ENCODE measurements around the gene CERS6.

CERS6 gene

GRCh38 chr2:168521053-168521741 is 65.1 kb downstream of the CERS6 start:
- TF ChIP-seq GATA3 (IDR thresholded peaks at IDR 0.05; ENCODE audit: low read depth, low read length) (peak; percentile 52; the same call in 1 of the 2 replicates), GATA2 (IDR thresholded peaks at IDR 0.05; ENCODE audit: low read depth, low read length) (peak; percentile 84)

DNA sequence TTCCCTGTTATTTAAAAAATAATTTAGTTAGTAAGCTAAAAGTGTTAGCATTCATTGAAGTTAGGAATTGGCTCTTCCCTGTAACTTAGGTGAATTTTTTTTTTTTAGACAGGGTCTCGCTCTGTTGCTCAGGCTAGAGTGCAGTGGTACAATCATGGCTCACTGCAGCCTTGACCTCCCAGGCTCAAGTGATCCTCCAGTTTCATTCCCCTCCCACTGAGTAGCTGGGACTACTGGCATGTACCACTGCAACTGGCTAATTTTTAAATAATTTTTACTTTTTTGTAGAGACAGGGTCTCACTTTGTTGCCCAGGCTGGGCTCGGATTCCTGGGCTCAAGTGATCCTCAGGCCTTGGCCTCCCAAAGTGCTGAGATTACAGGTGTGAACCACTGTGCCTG is 66.4 kb downstream of the CERS6 start:
- TF ChIP-seq GATA2 (IDR thresholded peaks at IDR 0.05; ENCODE audit: low read depth, low read length) = no peak
- no peak for TF ChIP-seq GATA3 (IDR thresholded peaks at IDR 0.05; ENCODE audit: low read depth, low read length)

GRCh38 chr2:168524005-168524404 is 67.9 kb downstream of the CERS6 start:
- TF ChIP-seq GATA2 (IDR thresholded peaks at IDR 0.05; ENCODE audit: low read depth, low read length) = no peak
- no peak for TF ChIP-seq GATA3 (IDR thresholded peaks at IDR 0.05; ENCODE audit: low read depth, low read length)

- TF ChIP-seq GATA2 (IDR thresholded peaks at IDR 0.05; ENCODE audit: low read depth, low read length) = no peak
- no peak for TF ChIP-seq GATA3 (IDR thresholded peaks at IDR 0.05; ENCODE audit: low read depth, low read length)
These were observed 68.9 kb downstream of the CERS6 start for GRCh38 chr2:168525020-168525419.

GRCh38 chr2:168525716-168526446 is 69.8 kb downstream of the CERS6 start:
- TF ChIP-seq GATA3 (IDR thresholded peaks at IDR 0.05; ENCODE audit: low read depth, low read length) (no peak), GATA2 (IDR thresholded peaks at IDR 0.05; ENCODE audit: low read depth, low read length) (no peak)

- no peak for TF ChIP-seq GATA2 (IDR thresholded peaks at IDR 0.05; ENCODE audit: low read depth, low read length)
- no peak for TF ChIP-seq GATA3 (IDR thresholded peaks at IDR 0.05; ENCODE audit: low read depth, low read length)
These were observed 70.6 kb downstream of the CERS6 start for GRCh38 chr2:168526641-168527040.

DNA sequence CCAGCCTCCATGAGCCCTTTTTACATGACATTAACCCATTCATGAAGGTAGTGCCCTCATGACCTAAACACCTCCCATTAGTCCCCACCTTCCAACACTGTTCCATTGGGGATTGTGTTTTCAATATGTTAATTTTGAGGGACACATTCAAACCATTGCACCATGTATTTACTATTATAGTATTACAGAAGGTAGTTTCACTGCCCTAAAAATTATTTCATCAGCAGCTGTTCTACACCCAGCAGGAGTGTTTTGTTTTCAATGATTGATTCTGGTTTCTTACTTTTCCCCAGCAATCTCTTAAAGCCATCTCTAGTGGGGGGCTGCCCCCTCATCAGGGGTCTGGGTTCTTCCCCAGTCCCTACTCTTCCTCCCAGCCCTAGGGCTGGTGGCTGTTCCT is 71.9 kb downstream of the CERS6 start:
- TF ChIP-seq GATA3 (IDR thresholded peaks at IDR 0.05; ENCODE audit: low read depth, low read length) (no peak), GATA2 (IDR thresholded peaks at IDR 0.05; ENCODE audit: low read depth, low read length) (no peak)

GRCh38 chr2:168528469-168528868 is 72.4 kb downstream of the CERS6 start:
- TF ChIP-seq GATA2 (IDR thresholded peaks at IDR 0.05; ENCODE audit: low read depth, low read length) (no peak), GATA3 (IDR thresholded peaks at IDR 0.05; ENCODE audit: low read depth, low read length) (no peak)

DNA sequence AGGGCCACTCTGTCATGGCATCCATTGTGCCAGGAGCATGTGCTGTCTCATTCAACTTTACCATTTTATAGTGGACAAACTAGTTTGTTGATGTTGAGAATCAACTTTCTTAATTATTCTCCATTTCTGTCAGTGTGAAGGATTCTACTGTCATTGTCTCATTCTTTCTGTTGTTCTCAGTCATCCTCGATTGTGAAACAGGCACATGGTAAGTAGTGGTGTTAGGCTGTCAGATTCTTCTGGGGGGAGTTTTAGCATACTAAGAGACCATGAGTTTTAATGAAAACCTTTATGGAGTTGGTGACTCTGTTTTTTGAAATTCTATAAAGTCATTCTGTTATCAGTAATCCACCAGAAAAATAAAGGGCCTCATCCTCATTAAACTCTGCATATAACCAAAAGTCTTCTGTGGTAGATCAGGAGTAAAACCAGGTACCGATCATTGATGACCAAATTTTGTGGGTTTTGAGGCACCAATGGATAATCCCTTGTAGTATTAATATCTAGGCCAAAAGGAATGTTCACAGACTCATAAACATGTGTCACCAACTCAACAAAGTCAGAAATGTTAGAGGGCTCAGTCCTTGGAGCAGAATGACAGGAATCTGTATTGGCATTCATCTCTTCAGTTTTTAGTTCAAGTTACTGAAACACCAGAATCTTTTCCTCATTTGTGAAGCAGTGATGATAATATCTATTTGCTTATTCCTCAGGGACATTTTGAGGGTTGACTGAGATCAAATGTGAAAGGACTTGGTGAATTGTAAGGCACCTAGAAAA is 73.2 kb downstream of the CERS6 start:
- no peak for TF ChIP-seq GATA3 (IDR thresholded peaks at IDR 0.05; ENCODE audit: low read depth, low read length)
- no peak for TF ChIP-seq GATA2 (IDR thresholded peaks at IDR 0.05; ENCODE audit: low read depth, low read length)

DNA sequence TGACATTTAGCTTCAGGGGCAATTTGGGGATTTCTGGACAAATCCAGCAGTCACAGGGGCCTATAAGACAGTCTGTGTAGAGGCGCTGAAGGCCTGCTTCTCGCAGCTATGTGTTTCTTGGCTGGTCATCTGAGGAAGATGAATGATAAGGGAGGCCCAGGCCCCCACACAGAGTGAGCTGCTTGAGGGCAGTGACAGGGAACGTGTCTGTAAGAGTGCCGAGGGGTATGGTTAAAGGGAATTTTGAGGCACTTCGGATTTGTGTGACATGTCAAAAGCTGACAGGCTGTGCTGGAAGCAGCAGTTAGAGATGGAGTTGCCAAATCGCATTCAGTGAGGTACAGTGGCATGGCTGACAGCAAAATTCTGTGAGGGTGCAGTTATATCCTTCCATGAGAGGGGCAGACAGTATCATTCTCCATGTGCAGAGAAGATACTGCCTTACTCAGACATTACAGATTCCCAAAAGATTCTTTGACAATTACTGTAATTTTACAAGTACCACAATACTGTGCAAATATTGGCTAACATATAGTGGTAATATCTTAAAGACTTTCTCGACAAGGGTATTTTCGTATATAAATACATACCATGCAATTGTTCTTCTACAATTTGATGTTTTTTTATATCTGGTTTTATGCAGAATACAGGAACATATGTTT is 74.0 kb downstream of the CERS6 start:
- no peak for TF ChIP-seq GATA3 (IDR thresholded peaks at IDR 0.05; ENCODE audit: low read depth, low read length)
- peak; percentile 23; the same call in 1 of the 2 replicates for TF ChIP-seq GATA2 (IDR thresholded peaks at IDR 0.05; ENCODE audit: low read depth, low read length)

- TF ChIP-seq GATA2 (IDR thresholded peaks at IDR 0.05; ENCODE audit: low read depth, low read length) (no peak), GATA3 (IDR thresholded peaks at IDR 0.05; ENCODE audit: low read depth, low read length) (no peak)
These were observed 75.0 kb downstream of the CERS6 start for GRCh38 chr2:168530982-168531622.

- TF ChIP-seq GATA3 (IDR thresholded peaks at IDR 0.05; ENCODE audit: low read depth, low read length) (no peak), GATA2 (IDR thresholded peaks at IDR 0.05; ENCODE audit: low read depth, low read length) (no peak)
These were observed 78.9 kb downstream of the CERS6 start for GRCh38 chr2:168534926-168535325.

- TF ChIP-seq GATA2 (IDR thresholded peaks at IDR 0.05; ENCODE audit: low read depth, low read length) = no peak
- no peak for TF ChIP-seq GATA3 (IDR thresholded peaks at IDR 0.05; ENCODE audit: low read depth, low read length)
These were observed 80.9 kb downstream of the CERS6 start for GRCh38 chr2:168536925-168537466.
